AG04449 (cell line): ENCODE results near the gene DLGAP1.

Source experiments
- CTCF ChIA-PET: fragments of 350-600 bp; formaldehyde crosslinking; extraction: SDS; loops from one replicate; lab custom pipeline; 2021; ENCODE audit warnings: antibody characterized with exemption; lab: Yijun Ruan, JAX
- POLR2A ChIA-PET: fragments of 400-600, 350-600 bp; formaldehyde crosslinking; extraction: SDS; loops from one replicate; lab custom pipeline; 2020; ENCODE audit warnings: antibody characterized with exemption, inconsistent platforms; lab: Yijun Ruan, JAX
- DNase-seq: peaks from one replicate; pipeline ENCODE4 v3.0.0-alpha.2; 2010; ENCODE audit warnings: low read depth, low spot score
- H3K4me3 ChIP-seq: 2 replicates; pipeline ENCODE4 v1.5.1; 2011; ENCODE audit warnings: low read depth, mild to moderate bottlenecking, control low read depth, low read length
- CTCF ChIP-seq: IDR thresholded peaks from one replicate; pipeline ENCODE4 v1.5.1; 2011; ENCODE audit warnings: mild to moderate bottlenecking, moderate library complexity, low read length, control low read depth, inconsistent platforms; ENCODE audit not compliant: insufficient read depth; ENCODE audit errors: missing control alignments

The DLGAP1 gene

DNA sequence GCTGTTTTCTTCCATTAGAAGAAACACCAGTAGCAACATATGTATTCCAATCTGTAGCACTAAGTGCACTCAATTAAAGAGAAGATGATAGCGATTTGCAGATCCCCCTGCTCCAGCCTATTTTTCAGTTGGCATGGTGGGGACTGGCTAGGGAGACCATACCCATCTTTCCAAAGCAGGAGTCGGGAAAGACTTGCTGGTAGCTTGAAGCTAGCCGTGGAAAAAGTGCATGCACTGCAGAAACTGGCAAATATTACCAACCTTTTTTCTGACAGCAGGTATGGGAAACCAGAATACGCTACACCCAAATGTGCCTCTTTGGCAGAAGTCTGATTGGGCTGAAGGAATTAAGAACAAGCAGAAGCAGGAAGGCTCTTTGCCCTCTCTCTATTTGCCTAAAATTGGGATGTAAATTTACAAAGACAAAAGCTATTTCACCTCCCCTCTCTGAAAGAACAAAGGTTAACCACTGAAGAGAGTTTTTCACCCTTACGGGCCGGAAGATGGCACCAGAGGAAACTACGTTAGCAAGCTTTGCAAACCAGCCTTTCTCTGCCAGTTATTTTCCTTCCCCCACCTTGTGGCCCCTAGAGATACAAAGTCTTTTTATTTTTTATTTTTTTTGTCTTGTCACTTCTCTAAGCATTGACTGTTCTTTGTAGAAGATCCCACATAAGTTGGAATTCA lies 273.1 kb downstream of the DLGAP1 start:
- TF ChIP-seq CTCF = no peak

DNA sequence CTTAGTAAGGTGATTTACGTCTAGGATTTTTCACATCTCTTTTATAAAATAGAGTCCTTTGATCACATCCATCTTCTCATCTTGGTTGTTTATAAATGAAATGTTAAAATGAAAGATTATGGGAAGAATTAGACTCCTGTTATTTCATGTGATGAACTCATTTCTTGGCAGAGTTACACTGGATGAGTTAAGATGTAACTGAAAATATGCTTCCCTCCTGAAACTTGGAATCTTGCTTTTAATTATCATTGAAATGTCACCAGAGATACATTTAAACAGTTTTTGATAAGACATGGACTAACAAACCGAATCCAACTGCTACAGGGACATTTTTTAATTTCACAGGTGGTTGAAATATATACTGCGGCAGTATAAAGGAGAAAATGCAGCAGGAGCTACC lies 274.0 kb downstream of the DLGAP1 start:
- DNase-seq = no peak
- ChIA-PET CTCF (no interaction called here), POLR2A (no interaction called here)
- no peak overlapping the region for H3K4me3 ChIP-seq
- no peak for TF ChIP-seq CTCF

More for the DNA sequence above, 273.1 kb downstream of the DLGAP1 start:
- CTCF ChIA-PET = no interaction called here
- no peak for DNase-seq
- POLR2A ChIA-PET = no interaction called here
- H3K4me3 ChIP-seq = no peak overlapping the region

GRCh38 chr18:4172196-4173100 lies 282.7 kb downstream of the DLGAP1 start:
- CTCF ChIA-PET = no interaction called here
- POLR2A ChIA-PET = no interaction called here
- no peak overlapping the region for H3K4me3 ChIP-seq
- no peak for TF ChIP-seq CTCF
- no peak for DNase-seq

- CTCF ChIA-PET = no interaction called here
- no peak for TF ChIP-seq CTCF
- POLR2A ChIA-PET = no interaction called here
- no peak overlapping the region for H3K4me3 ChIP-seq
- no peak for DNase-seq
Observed at GRCh38 chr18:4157352-4157751, 297.8 kb downstream of the DLGAP1 start.

DNA sequence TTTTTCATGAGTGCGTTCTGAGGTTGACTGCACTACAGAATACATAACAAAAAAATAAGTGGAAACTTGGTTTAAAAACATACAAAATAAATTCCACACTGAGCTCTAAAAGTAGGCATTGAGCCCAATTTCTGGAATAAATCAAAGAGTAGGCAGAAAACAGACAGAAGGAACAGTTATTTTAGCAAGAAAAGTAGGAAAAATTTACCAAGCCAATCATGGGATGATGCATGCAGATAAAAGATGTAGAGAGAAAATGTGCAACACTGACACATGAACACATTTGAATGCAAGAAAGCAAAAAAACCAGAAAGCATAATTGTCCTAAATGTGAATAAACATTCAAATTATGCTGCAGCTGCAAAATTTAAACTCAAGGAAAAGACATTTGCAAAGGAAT lies 308.3 kb downstream of the DLGAP1 start:
- TF ChIP-seq CTCF = no peak
- CTCF ChIA-PET = no interaction called here
- DNase-seq = no peak
- POLR2A ChIA-PET = no interaction called here
- H3K4me3 ChIP-seq = no peak overlapping the region

GRCh38 chr18:4144201-4144600 lies 310.9 kb downstream of the DLGAP1 start:
- ChIA-PET CTCF (no interaction called here), POLR2A (no interaction called here)
- DNase-seq = no peak

More at GRCh38 chr18:4144201-4144600, 310.9 kb downstream of the DLGAP1 start:
- H3K4me3 ChIP-seq = no peak overlapping the region
- no peak for TF ChIP-seq CTCF
